ENCODE measurements around the gene PIGQ. TPM values are rescaled to one million over a fixed set of nuclear protein-coding genes. Genes with fewer than 3 reads are reported as not detected.

The PIGQ gene
- total and polyA plus RNA-seq, 9 donors: 4.3 to 47.7 (median 39.5) TPM

DNA sequence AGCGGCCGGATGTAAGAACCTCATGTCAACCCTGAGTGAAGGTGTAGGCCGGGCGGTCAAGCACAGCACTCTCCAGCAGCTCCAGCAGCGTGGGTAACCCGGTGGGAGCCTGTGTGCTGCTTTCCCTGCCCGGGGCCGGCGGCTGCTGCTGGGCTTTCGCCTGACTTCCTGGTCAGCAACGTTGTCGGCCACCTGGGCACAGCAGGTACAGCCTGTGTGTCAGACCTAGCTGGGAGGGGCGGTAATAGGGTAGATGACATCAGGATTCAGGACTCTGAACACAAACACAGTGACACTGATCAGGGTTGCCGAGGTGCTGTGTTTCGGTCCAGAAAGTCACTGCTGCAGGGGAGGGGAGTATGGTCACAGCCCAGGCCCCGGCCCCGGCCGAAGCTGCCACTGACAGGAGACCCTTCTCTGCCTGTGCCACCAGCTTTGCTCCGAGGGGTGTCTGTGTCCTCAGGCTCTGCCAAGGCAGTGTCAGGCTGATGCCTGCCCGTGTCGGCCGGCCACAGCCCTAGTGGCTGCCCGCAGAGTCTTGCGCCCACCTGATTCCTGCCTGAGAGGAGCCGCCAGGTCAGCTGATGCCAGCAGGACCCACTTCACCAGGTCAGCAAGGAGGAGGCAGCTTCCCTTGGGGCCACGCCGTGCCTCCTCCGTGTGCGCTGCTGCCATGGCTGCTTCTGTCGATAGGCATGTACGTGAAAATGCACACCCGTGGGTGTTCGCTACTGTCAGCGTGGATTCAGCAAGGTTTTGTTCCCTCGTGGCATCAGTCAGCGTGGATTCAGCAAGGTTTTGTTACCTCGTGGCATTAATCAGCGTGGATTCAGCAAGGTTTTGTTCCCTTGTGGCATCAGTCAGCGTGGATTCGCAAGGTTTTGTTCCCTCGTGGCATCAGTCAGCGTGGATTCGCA lies 29.3 kb downstream of the PIGQ start:
- no peaks in the 10 kb centered on the region for H3K9me3 ChIP-seq
- no peak for DNase-seq
- 95 to 97% (median 95%) methylated on average over 41 to 43 of the region's 43 CpGs for WGBS, 3 donors
- H3K36me3 ChIP-seq: no peaks in the 10 kb centered on the region
- no peak overlapping the region for H3K4me3 ChIP-seq
- intact Hi-C loops (cut with DNase I): no loop called here
- TF ChIP-seq EP300 (IDR thresholded peaks at IDR 0.05) (no peak), POLR2A (IDR thresholded peaks at IDR 0.05) (no peak)
- TF ChIP-seq, protein P1, sequence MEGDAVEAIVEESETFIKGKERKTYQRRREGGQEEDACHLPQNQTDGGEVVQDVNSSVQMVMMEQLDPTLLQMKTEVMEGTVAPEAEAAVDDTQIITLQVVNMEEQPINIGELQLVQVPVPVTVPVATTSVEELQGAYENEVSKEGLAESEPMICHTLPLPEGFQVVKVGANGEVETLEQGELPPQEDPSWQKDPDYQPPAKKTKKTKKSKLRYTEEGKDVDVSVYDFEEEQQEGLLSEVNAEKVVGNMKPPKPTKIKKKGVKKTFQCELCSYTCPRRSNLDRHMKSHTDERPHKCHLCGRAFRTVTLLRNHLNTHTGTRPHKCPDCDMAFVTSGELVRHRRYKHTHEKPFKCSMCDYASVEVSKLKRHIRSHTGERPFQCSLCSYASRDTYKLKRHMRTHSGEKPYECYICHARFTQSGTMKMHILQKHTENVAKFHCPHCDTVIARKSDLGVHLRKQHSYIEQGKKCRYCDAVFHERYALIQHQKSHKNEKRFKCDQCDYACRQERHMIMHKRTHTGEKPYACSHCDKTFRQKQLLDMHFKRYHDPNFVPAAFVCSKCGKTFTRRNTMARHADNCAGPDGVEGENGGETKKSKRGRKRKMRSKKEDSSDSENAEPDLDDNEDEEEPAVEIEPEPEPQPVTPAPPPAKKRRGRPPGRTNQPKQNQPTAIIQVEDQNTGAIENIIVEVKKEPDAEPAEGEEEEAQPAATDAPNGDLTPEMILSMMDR (IDR thresholded peaks at IDR 0.05): no peak
- no peaks in the 10 kb centered on the region for H3K27me3 ChIP-seq
- H3K4me1 ChIP-seq (ENCODE audit: insufficient read depth): no peaks in the 10 kb centered on the region
- H3K27ac ChIP-seq: no peak overlapping the region

DNA sequence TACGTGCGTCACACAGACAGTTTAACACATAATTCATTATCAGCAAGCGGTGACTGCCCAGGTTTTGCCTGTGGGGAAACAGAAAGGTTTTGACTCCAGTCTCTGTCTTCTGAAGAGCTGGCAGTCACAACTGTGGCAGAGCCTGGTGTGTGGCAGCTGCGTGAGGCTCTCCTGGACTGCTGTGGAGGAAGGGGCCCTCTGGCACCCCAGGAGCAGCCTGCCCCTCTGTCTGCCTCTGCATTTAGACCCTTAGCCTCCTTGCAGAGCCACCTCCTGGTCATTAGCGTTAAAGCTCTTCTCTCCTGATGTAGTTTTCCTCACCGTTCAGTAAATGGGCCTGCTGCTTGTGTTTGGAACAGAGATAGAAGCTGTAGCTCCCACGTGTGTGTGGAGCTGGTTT lies 31.0 kb downstream of the PIGQ start:
- WGBS, 3 donors: 54 to 58% (median 54%) methylated on average over 7 of the region's 7 CpGs
- Histone ChIP-seq H3K27ac (no peak overlapping the region), H3K4me3 (no peak overlapping the region), H3K36me3 (no peaks in the 10 kb centered on the region), H3K4me1 (ENCODE audit: insufficient read depth) (no peaks in the 10 kb centered on the region), H3K9me3 (no peaks in the 10 kb centered on the region), H3K27me3 (no peaks in the 10 kb centered on the region)
- intact Hi-C loops (cut with DNase I): loop anchor here in 1 of 4 donors (5.0 kb wide), 1 partner anchor 328 kb away; no protein-coding TSS in a partner anchor
- TF ChIP-seq POLR2A (IDR thresholded peaks at IDR 0.05): no peak
- TF ChIP-seq, protein P1 (IDR thresholded peaks at IDR 0.05): no peak
- TF ChIP-seq EP300 (IDR thresholded peaks at IDR 0.05): no peak
- DNase-seq: no peak

DNA sequence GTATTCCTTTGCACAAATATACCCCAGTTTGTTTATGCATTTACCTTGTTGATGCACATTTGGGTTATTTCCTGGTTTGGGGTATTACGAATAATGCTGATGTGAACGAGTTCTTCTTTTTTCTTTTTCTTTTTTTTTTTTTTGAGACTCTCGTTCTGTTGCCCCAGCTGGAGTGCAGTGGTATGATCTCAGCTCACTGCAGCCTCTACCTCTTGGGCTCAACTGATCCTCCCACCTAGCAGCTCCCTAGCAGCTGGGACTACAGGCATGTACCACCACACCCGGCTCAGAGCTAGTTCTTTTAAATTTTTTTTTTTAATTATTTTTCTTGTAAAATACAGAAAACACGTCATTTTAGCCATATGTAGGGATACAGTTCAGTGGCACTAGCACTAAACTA lies 34.2 kb downstream of the PIGQ start:
- 76 to 82% (median 81%) methylated on average over 5 of the region's 5 CpGs for WGBS, 3 donors
- no peaks in the 10 kb centered on the region for H3K36me3 ChIP-seq
- DNase-seq: no peak
- TF ChIP-seq, protein P1 (IDR thresholded peaks at IDR 0.05): no peak
- TF ChIP-seq POLR2A (IDR thresholded peaks at IDR 0.05) (no peak), EP300 (IDR thresholded peaks at IDR 0.05) (no peak)
- intact Hi-C loops (cut with DNase I): loop anchor here in 1 of 4 donors (5.0 kb wide), 1 partner anchor 332 kb away; no protein-coding TSS in a partner anchor
- no peaks in the 10 kb centered on the region for H3K4me1 ChIP-seq (ENCODE audit: insufficient read depth)
- no peak overlapping the region for H3K27ac ChIP-seq
- H3K4me3 ChIP-seq: no peak overlapping the region
- no peaks in the 10 kb centered on the region for H3K27me3 ChIP-seq
- no peaks in the 10 kb centered on the region for H3K9me3 ChIP-seq

DNA sequence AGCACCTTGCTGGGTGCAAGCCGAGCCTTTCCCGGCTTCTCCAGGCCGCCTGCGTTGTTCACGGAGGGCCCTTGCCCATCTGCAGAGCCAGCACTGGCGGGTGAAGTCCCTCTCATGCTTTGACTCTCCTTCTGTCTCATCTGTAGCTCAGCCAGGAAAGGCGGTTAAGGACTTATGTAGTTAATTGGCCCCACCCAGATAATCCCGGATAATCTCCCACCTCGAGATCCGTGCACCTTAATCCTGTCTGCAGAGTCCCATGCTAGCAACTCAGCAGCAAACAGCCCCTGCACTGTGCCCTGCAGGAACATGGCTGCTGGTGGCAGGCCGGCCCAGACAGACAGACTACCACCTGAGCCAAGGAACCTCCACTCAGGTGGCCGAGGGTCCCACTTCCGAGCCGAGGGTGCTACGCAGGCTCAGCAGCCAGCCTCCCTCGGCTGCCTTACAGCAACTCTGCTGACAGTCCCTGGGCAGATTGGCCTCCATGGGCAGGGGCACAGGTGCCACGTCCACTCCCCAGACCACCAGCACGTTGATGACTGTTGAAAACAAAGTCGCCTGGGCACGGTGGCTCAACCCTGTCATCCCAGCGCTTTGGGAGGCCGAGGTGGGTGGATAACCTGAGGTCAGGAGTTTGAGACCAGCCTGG lies 37.0 kb downstream of the PIGQ start:
- no peak overlapping the region for H3K4me3 ChIP-seq
- intact Hi-C loops (cut with DNase I): no loop called here
- no peaks in the 10 kb centered on the region for H3K27me3 ChIP-seq
- no peak overlapping the region for H3K27ac ChIP-seq
- 95 to 97% (median 95%) methylated on average over 16 to 22 of the region's 22 CpGs for WGBS, 3 donors
- TF ChIP-seq, protein P1 (IDR thresholded peaks at IDR 0.05): no peak
- TF ChIP-seq POLR2A (IDR thresholded peaks at IDR 0.05): no peak
- no peak for TF ChIP-seq EP300 (IDR thresholded peaks at IDR 0.05)
- H3K36me3 ChIP-seq: no peaks in the 10 kb centered on the region
- no peaks in the 10 kb centered on the region for H3K9me3 ChIP-seq
- DNase-seq: no peak
- H3K4me1 ChIP-seq (ENCODE audit: insufficient read depth): no peaks in the 10 kb centered on the region

All from ovary (tissue), 9 donors.